Suprapubic skin (tissue), 4 donors: Measurements from ENCODE around the gene CXXC4. TPM values are rescaled to one million over a fixed set of nuclear protein-coding genes. Genes with fewer than 3 reads are reported as not detected.
A peak's percentile ranks its signal among the peaks of the same experiment; 100 is the strongest.

ENCODE experiments used
- DNase-seq, 2 donors: peaks; one replicate each; pipeline ENCODE4 v3.0.0-alpha.2; 2019; ENCODE audit warnings: low spot score in 2 of 2
- H3K27ac ChIP-seq: fragments of 200-600 bp; sonication (generic); one replicate; pipeline ENCODE4 v1.5.1; 2019
- H3K27me3 ChIP-seq: fragments of 200-600 bp; sonication (generic); one replicate; pipeline ENCODE4 v1.5.1; 2019
- H3K36me3 ChIP-seq: fragments of 200-600 bp; sonication (generic); one replicate; pipeline ENCODE4 v1.5.1; 2019
- H3K4me1 ChIP-seq: fragments of 200-600 bp; sonication (generic); one replicate; pipeline ENCODE4 v1.5.1; 2019
- H3K4me3 ChIP-seq: fragments of 200-600 bp; sonication (generic); one replicate; pipeline ENCODE4 v1.5.1; 2019; ENCODE audit warnings: mild to moderate bottlenecking
- H3K9me3 ChIP-seq: fragments of 200-600 bp; sonication (generic); one replicate; pipeline ENCODE4 v1.5.1; 2019
- CTCF ChIP-seq, 2 donors: fragments of 200-600 bp in 1 of 2; fragments of 450-650 bp in 1 of 2; sonication (generic) in 1 of 2; IDR thresholded peaks; one replicate each; pipeline ENCODE4 v1.5.1; 2016 to 2019; ENCODE audit warnings: antibody characterized with exemption in 2 of 2, mild to moderate bottlenecking in 1 of 2, moderate library complexity in 1 of 2
- EP300 ChIP-seq: sonication (generic); formaldehyde crosslinking; IDR thresholded peaks from one replicate; pipeline ENCODE4 v1.6.1; 2017; ENCODE audit warnings: antibody characterized with exemption
- POLR2A ChIP-seq, 2 donors: fragments of 450-650 bp; IDR thresholded peaks; one replicate each; pipeline ENCODE4 v1.6.1; 2017; ENCODE audit warnings: antibody characterized with exemption in 2 of 2, mild to moderate bottlenecking in 2 of 2, moderate library complexity in 2 of 2
- POLR2AphosphoS5 ChIP-seq, 3 donors: sonication (generic); formaldehyde crosslinking; IDR thresholded peaks; one replicate each; pipeline ENCODE4 v1.6.1; 2017; ENCODE audit warnings: antibody characterized with exemption in 3 of 3
- WGBS: methylation state at CpG from one replicate; pipeline ENCODE4 v1.1.5; 2018; 5-methylcytosine and 5-hydroxymethylcytosine counted together
- total RNA-seq, 4 donors: library from RNA; depleted of rRNA; stranded (reverse); fragments of >200 nt; gene quantifications; one replicate each; pipeline ENCODE4 v1.1.0, GENCODE V29; 2016

Gene CXXC4
- total RNA-seq, 4 donors from 2014 or later = 0.45 to 1.3 (median 0.66) TPM

- DNase-seq = no peak
- Histone ChIP-seq H3K4me1 (peaks cover 26% of the 10 kb centered on the region), H3K4me3 (no peak overlapping the region), H3K9me3 (no peaks in the 10 kb centered on the region), H3K27ac (no peak overlapping the region), H3K36me3 (no peaks in the 10 kb centered on the region), H3K27me3 (no peaks in the 10 kb centered on the region)
- TF ChIP-seq CTCF (IDR thresholded peaks at IDR 0.05) (no peak), POLR2A (IDR thresholded peaks at IDR 0.05) (no peak), EP300 (no peak), POLR2AphosphoS5 (IDR thresholded peaks at IDR 0.05) (no peak)
- WGBS = 92% methylated on average over 3 of the region's 3 CpGs
Measured at GRCh38 chr4:104493081-104493831, 1.4 kb downstream of the CXXC4 start.

GRCh38 chr4:104492183-104492771 is 2.4 kb downstream of the CXXC4 start:
- Histone ChIP-seq H3K9me3 (no peaks in the 10 kb centered on the region), H3K27me3 (no peaks in the 10 kb centered on the region), H3K4me3 (peak overlapping the region; percentile 66), H3K36me3 (no peaks in the 10 kb centered on the region), H3K4me1 (peaks cover 26% of the 10 kb centered on the region), H3K27ac (no peak overlapping the region)
- WGBS = 16% methylated on average over 7 of the region's 7 CpGs
- no peak for DNase-seq
- no peak for TF ChIP-seq CTCF (IDR thresholded peaks at IDR 0.05)
- TF ChIP-seq POLR2AphosphoS5 (IDR thresholded peaks at IDR 0.05) = no peak
- no peak for TF ChIP-seq POLR2A (IDR thresholded peaks at IDR 0.05)
- no peak for TF ChIP-seq EP300

GRCh38 chr4:104491481-104492182 is 3.1 kb downstream of the CXXC4 start:
- TF ChIP-seq POLR2A (IDR thresholded peaks at IDR 0.05) (no peak), EP300 (no peak), CTCF (IDR thresholded peaks at IDR 0.05) (no peak), POLR2AphosphoS5 (IDR thresholded peaks at IDR 0.05) (no peak)
- Histone ChIP-seq H3K36me3 (no peaks in the 10 kb centered on the region), H3K4me3 (peak overlapping the region; percentile 66), H3K27me3 (no peaks in the 10 kb centered on the region), H3K9me3 (no peaks in the 10 kb centered on the region), H3K4me1 (peaks cover 26% of the 10 kb centered on the region), H3K27ac (peak overlapping the region; percentile 49)
- WGBS = under 1% methylated on average over 22 of the region's 47 CpGs
- peak in 1 of 2 donors; percentile 69 for DNase-seq

- H3K36me3 ChIP-seq = no peaks in the 10 kb centered on the region
- peak in 1 of 2 donors; percentile 81 for DNase-seq
- WGBS = 0% methylated on average over 20 of the region's 55 CpGs
- H3K4me1 ChIP-seq = peaks cover 25% of the 10 kb centered on the region
- no peaks in the 10 kb centered on the region for H3K27me3 ChIP-seq
- no peaks in the 10 kb centered on the region for H3K9me3 ChIP-seq
- TF ChIP-seq POLR2A (IDR thresholded peaks at IDR 0.05) (no peak), EP300 (no peak), POLR2AphosphoS5 (IDR thresholded peaks at IDR 0.05) (no peak), CTCF (IDR thresholded peaks at IDR 0.05) (no peak)
- H3K27ac ChIP-seq = peak overlapping the region; percentile 49
- peak overlapping the region; percentile 66 for H3K4me3 ChIP-seq
Measured at GRCh38 chr4:104490770-104491480, 3.8 kb downstream of the CXXC4 start.
